ENCODE data around the gene NLRP6. TPM values are rescaled to one million over a fixed set of nuclear protein-coding genes. Genes with fewer than 3 reads are reported as not detected.

Gene NLRP6
- total RNA-seq, 1 experiment from 2014 or later = not detected

DNA sequence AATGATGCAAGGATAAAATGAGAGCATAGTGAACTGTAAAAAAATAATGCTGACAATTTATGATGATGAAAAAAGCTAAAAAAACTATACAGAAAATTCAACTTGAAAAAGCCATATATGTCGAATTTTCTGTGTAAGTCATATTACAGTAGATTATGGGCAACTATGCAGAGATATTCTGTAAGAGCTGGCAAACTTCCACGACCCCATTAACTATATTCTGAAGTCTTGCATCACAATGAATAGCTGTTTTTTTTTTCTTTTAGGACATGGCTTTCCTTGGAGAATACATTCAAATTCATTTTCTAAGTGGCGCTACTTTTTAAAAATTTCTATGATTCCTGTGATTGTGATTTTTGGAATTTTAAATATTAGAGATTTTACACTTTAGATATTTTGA lies 23.0 kb upstream of the NLRP6 start:
- no peaks in the 10 kb centered on the region for H3K27me3 ChIP-seq (ENCODE audit: insufficient read depth, low read depth)
- no TSS peak for BruUV-seq (replicated peaks)
- no peak overlapping the region for H3K4me3 ChIP-seq
- DNase-seq = no peak
- TF ChIP-seq, protein P1, sequence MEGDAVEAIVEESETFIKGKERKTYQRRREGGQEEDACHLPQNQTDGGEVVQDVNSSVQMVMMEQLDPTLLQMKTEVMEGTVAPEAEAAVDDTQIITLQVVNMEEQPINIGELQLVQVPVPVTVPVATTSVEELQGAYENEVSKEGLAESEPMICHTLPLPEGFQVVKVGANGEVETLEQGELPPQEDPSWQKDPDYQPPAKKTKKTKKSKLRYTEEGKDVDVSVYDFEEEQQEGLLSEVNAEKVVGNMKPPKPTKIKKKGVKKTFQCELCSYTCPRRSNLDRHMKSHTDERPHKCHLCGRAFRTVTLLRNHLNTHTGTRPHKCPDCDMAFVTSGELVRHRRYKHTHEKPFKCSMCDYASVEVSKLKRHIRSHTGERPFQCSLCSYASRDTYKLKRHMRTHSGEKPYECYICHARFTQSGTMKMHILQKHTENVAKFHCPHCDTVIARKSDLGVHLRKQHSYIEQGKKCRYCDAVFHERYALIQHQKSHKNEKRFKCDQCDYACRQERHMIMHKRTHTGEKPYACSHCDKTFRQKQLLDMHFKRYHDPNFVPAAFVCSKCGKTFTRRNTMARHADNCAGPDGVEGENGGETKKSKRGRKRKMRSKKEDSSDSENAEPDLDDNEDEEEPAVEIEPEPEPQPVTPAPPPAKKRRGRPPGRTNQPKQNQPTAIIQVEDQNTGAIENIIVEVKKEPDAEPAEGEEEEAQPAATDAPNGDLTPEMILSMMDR (conservative IDR thresholded peaks at IDR 0.05) = no peak
- no peak for TF ChIP-seq EZH2 (IDR thresholded peaks at IDR 0.05; ENCODE audit: low read depth)
- H2AFZ ChIP-seq = no peak overlapping the region
- no peaks in the 10 kb centered on the region for H3K9me3 ChIP-seq (ENCODE audit: insufficient read depth, low read depth)
- no peaks in the 10 kb centered on the region for H3K9me2 ChIP-seq (ENCODE audit: insufficient read depth)
- no peak overlapping the region for H3K27ac ChIP-seq
- H3K79me2 ChIP-seq (ENCODE audit: low read depth) = no peaks in the 10 kb centered on the region
- ChIA-PET CTCF (no interaction called here), POLR2A (ENCODE audit: unreplicated experiment) (no interaction called here)
- H3K36me3 ChIP-seq (ENCODE audit: low read depth) = no peaks in the 10 kb centered on the region
- H4K20me1 ChIP-seq (ENCODE audit: insufficient read depth) = no peaks in the 10 kb centered on the region
- intact Hi-C loops (cut with micrococcal nuclease; ENCODE audit: unreplicated experiment) = no loop called here
- H3K4me1 ChIP-seq (replicated peaks; ENCODE audit: insufficient read depth) = no peaks in the 10 kb centered on the region
- no peak overlapping the region for H3K4me2 ChIP-seq
- H3F3A ChIP-seq (ENCODE audit: insufficient read depth, low read depth) = 0 out of 2 replicates have a peak, but pooled peaks cover 5% of the 10 kb centered on the region

DNA sequence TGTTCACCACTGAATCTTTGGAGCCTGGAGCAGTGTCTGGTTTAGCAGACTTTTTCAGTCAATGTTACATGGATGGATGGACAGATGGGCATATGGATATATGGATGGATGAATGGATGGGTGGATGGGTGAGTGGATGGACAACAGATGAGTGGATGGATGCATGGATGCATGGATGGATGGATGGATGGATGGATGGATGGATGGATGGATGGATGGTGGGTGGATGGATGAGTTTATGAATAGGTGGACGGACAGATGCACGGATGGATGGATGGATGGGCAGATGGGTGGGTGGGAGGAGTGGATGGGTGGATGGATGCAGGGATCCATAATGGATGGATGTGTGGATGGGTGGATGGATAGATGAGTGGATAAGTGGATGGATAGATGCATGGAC lies 22.4 kb upstream of the NLRP6 start:
- H4K20me1 ChIP-seq (ENCODE audit: insufficient read depth) = no peaks in the 10 kb centered on the region
- BruUV-seq (replicated peaks) = no TSS peak
- ChIA-PET POLR2A (ENCODE audit: unreplicated experiment) (no interaction called here), CTCF (no interaction called here)
- DNase-seq = no peak
- H3K4me2 ChIP-seq = no peak overlapping the region
- 0 out of 2 replicates have a peak, but pooled peaks cover 5% of the 10 kb centered on the region for H3F3A ChIP-seq (ENCODE audit: insufficient read depth, low read depth)
- no peak overlapping the region for H3K27ac ChIP-seq
- intact Hi-C loops (cut with micrococcal nuclease; ENCODE audit: unreplicated experiment) = no loop called here
- H3K36me3 ChIP-seq (ENCODE audit: low read depth) = no peaks in the 10 kb centered on the region
- no peak overlapping the region for H2AFZ ChIP-seq
- H3K79me2 ChIP-seq (ENCODE audit: low read depth) = no peaks in the 10 kb centered on the region
- no peaks in the 10 kb centered on the region for H3K9me3 ChIP-seq (ENCODE audit: insufficient read depth, low read depth)
- no peaks in the 10 kb centered on the region for H3K9me2 ChIP-seq (ENCODE audit: insufficient read depth)
- no peak overlapping the region for H3K4me3 ChIP-seq
- TF ChIP-seq, protein P1 (conservative IDR thresholded peaks at IDR 0.05) = no peak
- TF ChIP-seq EZH2 (IDR thresholded peaks at IDR 0.05; ENCODE audit: low read depth) = no peak
- H3K27me3 ChIP-seq (ENCODE audit: insufficient read depth, low read depth) = no peaks in the 10 kb centered on the region
- H3K4me1 ChIP-seq (replicated peaks; ENCODE audit: insufficient read depth) = no peaks in the 10 kb centered on the region

DNA sequence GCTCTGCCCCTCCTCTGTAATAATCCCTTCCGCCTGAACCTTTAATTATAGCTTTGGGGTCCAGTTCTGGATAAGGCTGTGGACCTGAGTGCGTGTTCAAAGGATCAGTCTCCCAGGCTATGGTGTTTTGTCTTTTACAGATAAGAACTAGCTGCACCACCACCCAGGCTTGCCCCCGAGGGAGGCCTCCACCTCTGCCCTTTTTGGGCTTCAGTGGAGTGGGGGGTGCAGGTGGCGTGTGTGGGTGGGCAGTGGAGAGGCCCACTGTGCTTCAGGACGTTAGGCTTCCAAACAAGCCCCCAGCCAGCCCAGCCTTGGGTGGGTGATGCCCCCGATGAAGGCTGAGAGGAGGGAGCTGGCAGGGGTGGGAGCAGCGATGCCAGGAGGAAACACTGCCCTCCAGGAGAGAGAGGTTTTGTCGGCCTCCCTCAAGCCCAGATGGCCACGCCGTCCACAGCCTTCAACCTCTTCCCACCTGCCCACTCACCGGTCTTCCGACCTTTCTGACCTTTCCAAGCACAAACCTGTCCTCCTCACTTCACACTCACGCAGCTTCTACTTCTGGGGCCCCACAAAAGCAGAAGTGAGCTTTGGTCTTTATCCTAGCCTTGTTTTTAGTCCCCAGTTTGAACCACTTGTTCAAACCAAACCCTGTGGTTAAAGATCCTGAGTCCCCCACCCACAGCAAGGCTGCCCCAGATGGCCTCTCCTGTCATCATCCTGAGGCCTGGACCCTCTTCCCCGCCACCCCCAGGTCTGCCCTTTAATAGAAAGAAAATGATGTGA lies 21.1 kb upstream of the NLRP6 start:
- TF ChIP-seq EZH2 (IDR thresholded peaks at IDR 0.05; ENCODE audit: low read depth) = no peak
- TF ChIP-seq, protein P1 (conservative IDR thresholded peaks at IDR 0.05) = no peak
- Histone ChIP-seq H2AFZ (no peak overlapping the region), H3K9me2 (ENCODE audit: insufficient read depth) (no peaks in the 10 kb centered on the region), H4K20me1 (ENCODE audit: insufficient read depth) (no peaks in the 10 kb centered on the region), H3K4me2 (no peak overlapping the region), H3F3A (ENCODE audit: insufficient read depth, low read depth) (0 out of 2 replicates have a peak, but pooled peaks cover 3% of the 10 kb centered on the region), H3K79me2 (ENCODE audit: low read depth) (no peaks in the 10 kb centered on the region), H3K4me3 (no peak overlapping the region), H3K27ac (no peak overlapping the region), H3K36me3 (ENCODE audit: low read depth) (no peaks in the 10 kb centered on the region), H3K4me1 (replicated peaks; ENCODE audit: insufficient read depth) (no peaks in the 10 kb centered on the region), H3K27me3 (ENCODE audit: insufficient read depth, low read depth) (no peaks in the 10 kb centered on the region), H3K9me3 (ENCODE audit: insufficient read depth, low read depth) (no peaks in the 10 kb centered on the region)
- intact Hi-C loops (cut with micrococcal nuclease; ENCODE audit: unreplicated experiment) = no loop called here
- BruUV-seq (replicated peaks) = no TSS peak
- POLR2A ChIA-PET (ENCODE audit: unreplicated experiment) = interaction anchor here (0.7 kb wide), 1 partner anchor 10 kb away, joined by 8 read pairs; no protein-coding TSS in a partner anchor
- CTCF ChIA-PET = interaction anchor here (0.5 kb wide), 1 partner anchor 9 kb away, joined by 5 read pairs; no protein-coding TSS in a partner anchor
- no peak for DNase-seq

Data from PC-9 (cell line).